Measurements from ENCODE around the gene JOSD2.
"Not testable (repeated sequence)": the region's sequence is repeated elsewhere in the genome, so short reads cannot be mapped to it uniquely, and the experiment has no call there.

JOSD2 gene

GRCh38 chr19:50478901-50479715 lies 31.9 kb downstream of the JOSD2 start:
- no peak for DNase-seq (ENCODE audit: low read depth in 1 of 2, low spot score in 1 of 2)

- DNase-seq (ENCODE audit: low read depth in 1 of 2, low spot score in 1 of 2), result no peak
Measured at GRCh38 chr19:50477751-50478515, 33.1 kb downstream of the JOSD2 start.

GRCh38 chr19:50476907-50477238 lies 34.1 kb downstream of the JOSD2 start:
- DNase-seq (ENCODE audit: low read depth in 1 of 2, low spot score in 1 of 2), result no peak

- DNase-seq (ENCODE audit: low read depth in 1 of 2, low spot score in 1 of 2), result peak; percentile 87 to 89
Measured at GRCh38 chr19:50476224-50476906, 34.6 kb downstream of the JOSD2 start, which contains the start of the genes EMC10 and GARIN5A. Gene EMC10, plus strand, starts transcription at chr19:50476507. Its CDS starts 38 bp downstream, at chr19:50476545. Gene GARIN5A, minus strand, starts transcription at chr19:50476848. Its CDS starts 460 bp downstream, at chr19:50476388.

GRCh38 chr19:50475736-50476223 lies 35.2 kb downstream of the JOSD2 start:
- DNase-seq (ENCODE audit: low read depth in 1 of 2, low spot score in 1 of 2), result no peak

- DNase-seq (ENCODE audit: low read depth in 1 of 2, low spot score in 1 of 2), result no peak
Measured at GRCh38 chr19:50475101-50475568, 35.9 kb downstream of the JOSD2 start.

- DNase-seq (ENCODE audit: low read depth in 1 of 2, low spot score in 1 of 2), result not testable (repeated sequence)
Measured at GRCh38 chr19:50473336-50473735, 37.7 kb downstream of the JOSD2 start.

- no peak for DNase-seq (ENCODE audit: low read depth in 1 of 2, low spot score in 1 of 2)
Measured at GRCh38 chr19:50468818-50469217, 42.2 kb downstream of the JOSD2 start.

GRCh38 chr19:50467566-50467965 lies 43.4 kb downstream of the JOSD2 start:
- DNase-seq (ENCODE audit: low read depth in 1 of 2, low spot score in 1 of 2), result no peak

GRCh38 chr19:50466706-50467039 lies 44.3 kb downstream of the JOSD2 start:
- no peak for DNase-seq (ENCODE audit: low read depth in 1 of 2, low spot score in 1 of 2)

- no peak for DNase-seq (ENCODE audit: low read depth in 1 of 2, low spot score in 1 of 2)
Measured at GRCh38 chr19:50465986-50466705, 44.8 kb downstream of the JOSD2 start.

GRCh38 chr19:50465000-50465399 lies 46.0 kb downstream of the JOSD2 start:
- no peak for DNase-seq (ENCODE audit: low read depth in 1 of 2, low spot score in 1 of 2)

GRCh38 chr19:50464348-50464747 lies 46.6 kb downstream of the JOSD2 start:
- no peak for DNase-seq (ENCODE audit: low read depth in 1 of 2, low spot score in 1 of 2)

GRCh38 chr19:50462970-50463369 lies 48.0 kb downstream of the JOSD2 start:
- no peak for DNase-seq (ENCODE audit: low read depth in 1 of 2, low spot score in 1 of 2)

GRCh38 chr19:50461066-50461875 lies 49.7 kb downstream of the JOSD2 start:
- DNase-seq (ENCODE audit: low read depth in 1 of 2, low spot score in 1 of 2), result peak; percentile 11 to 31

GRCh38 chr19:50460161-50460765 lies 50.7 kb downstream of the JOSD2 start:
- DNase-seq (ENCODE audit: low read depth in 1 of 2, low spot score in 1 of 2), result no peak

- no peak for DNase-seq (ENCODE audit: low read depth in 1 of 2, low spot score in 1 of 2)
Measured at GRCh38 chr19:50459638-50460037, 51.4 kb downstream of the JOSD2 start.

GRCh38 chr19:50459067-50459456 lies 51.9 kb downstream of the JOSD2 start:
- no peak for DNase-seq (ENCODE audit: low read depth in 1 of 2, low spot score in 1 of 2)

GRCh38 chr19:50458396-50459066 lies 52.5 kb downstream of the JOSD2 start:
- no peak for DNase-seq (ENCODE audit: low read depth in 1 of 2, low spot score in 1 of 2)
